ENCODE results near the gene SLC4A2. TPM values are rescaled to one million over a fixed set of nuclear protein-coding genes. Genes with fewer than 3 reads are reported as not detected.

SLC4A2 gene
- total RNA-seq, 2 experiments from 2014 or later, result 25.6 to 29.7 TPM

DNA sequence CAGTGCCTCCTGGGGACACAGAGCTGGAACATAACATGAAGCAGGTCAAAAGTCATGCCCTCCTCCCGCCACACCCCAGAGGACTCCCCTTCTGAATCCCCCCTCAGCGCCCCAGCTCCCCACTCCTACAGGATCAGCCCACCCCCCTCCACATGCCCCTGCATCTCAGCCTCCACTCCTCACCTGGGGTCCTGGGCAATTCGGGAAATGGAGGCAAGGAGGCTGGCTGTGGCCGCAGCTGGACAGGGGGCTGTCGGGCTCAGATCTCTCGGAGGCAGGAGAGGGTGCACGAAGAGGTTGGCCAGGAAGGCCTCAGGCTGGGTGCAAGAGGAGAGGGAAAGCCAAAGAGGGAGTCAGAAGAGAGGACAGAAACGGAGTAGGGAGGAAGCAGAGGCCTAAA, 42.9 kb upstream of the SLC4A2 start:
- H3K4me3 Mint-ChIP-seq, result no peak overlapping the region
- CTCF ChIA-PET, result interaction anchor here (0.8 to 4.3 kb wide), 5 partner anchors 8 to 118 kb away, joined by 3 to 32 read pairs (median 9); no protein-coding TSS in a partner anchor
- no peaks in the 10 kb centered on the region for H3K9me3 Mint-ChIP-seq
- H3K27me3 Mint-ChIP-seq (ENCODE audit: low read depth), result peaks cover 7% of the 10 kb centered on the region
- peaks cover 65% of the 10 kb centered on the region for H3K4me1 Mint-ChIP-seq (ENCODE audit: low read depth)
- no peak for DNase-seq
- intact Hi-C loops (cut with micrococcal nuclease), result loop anchor here (2.0 kb wide), 1 partner anchor 54 kb away; no protein-coding TSS in a partner anchor
- H3K27ac Mint-ChIP-seq, result no peak overlapping the region
- no peaks in the 10 kb centered on the region for H3K36me3 Mint-ChIP-seq (ENCODE audit: low read depth)

DNA sequence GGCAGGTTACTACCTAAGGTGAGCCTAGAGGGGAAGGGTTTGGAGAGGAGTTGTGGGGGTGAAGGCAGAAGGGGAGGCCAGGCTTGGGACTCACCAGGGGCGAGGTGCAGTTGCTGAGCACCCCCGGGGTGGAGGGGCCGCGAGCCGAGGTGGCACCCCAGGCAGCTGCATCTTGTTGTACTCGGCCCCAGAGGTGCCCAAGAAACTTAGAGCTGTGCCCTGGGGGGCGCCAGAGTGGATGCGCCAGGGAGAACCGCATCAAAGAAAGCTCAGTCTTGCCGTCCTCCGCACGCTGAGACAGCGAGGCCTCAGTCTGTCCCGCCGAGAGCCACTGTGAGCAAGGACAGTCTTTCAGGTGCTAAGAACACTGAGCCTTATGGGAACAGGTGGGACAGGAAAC, 42.4 kb upstream of the SLC4A2 start:
- Mint-ChIP-seq H3K27me3 (ENCODE audit: low read depth) (peaks cover 7% of the 10 kb centered on the region), H3K27ac (no peak overlapping the region), H3K4me1 (ENCODE audit: low read depth) (peaks cover 60% of the 10 kb centered on the region), H3K9me3 (no peaks in the 10 kb centered on the region), H3K36me3 (ENCODE audit: low read depth) (no peaks in the 10 kb centered on the region), H3K4me3 (no peak overlapping the region)
- intact Hi-C loops (cut with micrococcal nuclease), result loop anchor here (2.0 kb wide), 1 partner anchor 54 kb away; no protein-coding TSS in a partner anchor
- no peak for DNase-seq
- CTCF ChIA-PET, result interaction anchor here (0.8 to 4.3 kb wide), 6 partner anchors 9 to 119 kb away, joined by 3 to 32 read pairs (median 8); no protein-coding TSS in a partner anchor

- peaks cover 55% of the 10 kb centered on the region for H3K4me1 Mint-ChIP-seq (ENCODE audit: low read depth)
- no peaks in the 10 kb centered on the region for H3K36me3 Mint-ChIP-seq (ENCODE audit: low read depth)
- peak overlapping the region; percentile 72 for H3K4me3 Mint-ChIP-seq
- H3K27me3 Mint-ChIP-seq (ENCODE audit: low read depth), result peaks cover 7% of the 10 kb centered on the region
- H3K27ac Mint-ChIP-seq, result no peak overlapping the region
- CTCF ChIA-PET, result interaction anchor here (0.6 to 4.3 kb wide), 13 partner anchors 7 to 1870 kb away, joined by 3 to 32 read pairs (median 5); no protein-coding TSS in a partner anchor
- DNase-seq, result no peak
- intact Hi-C loops (cut with micrococcal nuclease), result loop anchor here (2.0 kb wide), 1 partner anchor 55 kb away; no protein-coding TSS in a partner anchor
- no peaks in the 10 kb centered on the region for H3K9me3 Mint-ChIP-seq
Observed at GRCh38 chr7:151017370-151017952, 41.9 kb upstream of the SLC4A2 start.

DNA sequence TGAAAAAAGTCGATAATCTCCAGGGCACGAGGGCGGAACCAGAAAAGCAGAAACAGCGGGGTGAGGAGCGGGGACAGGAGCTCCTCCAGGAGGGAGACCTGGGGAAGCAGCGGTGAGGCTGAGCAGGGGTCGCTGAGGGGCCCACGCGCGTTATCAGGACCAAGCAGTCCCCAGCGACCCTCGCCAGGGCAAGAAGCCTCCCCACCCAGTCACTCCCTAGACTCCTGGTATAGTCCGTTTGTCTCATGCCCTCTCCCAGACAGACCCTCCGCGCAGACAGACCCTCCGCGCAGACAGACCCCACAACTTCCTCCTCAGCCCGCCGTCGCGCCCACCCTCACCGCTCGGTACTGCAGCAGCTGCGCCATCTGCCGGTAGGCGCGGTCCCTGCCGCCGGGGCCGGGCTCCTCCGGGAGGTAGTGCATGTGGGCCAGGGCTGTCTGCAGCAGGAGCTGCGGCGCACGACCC, 41.4 kb upstream of the SLC4A2 start:
- Mint-ChIP-seq H3K4me1 (ENCODE audit: low read depth) (peaks cover 50% of the 10 kb centered on the region), H3K4me3 (peak overlapping the region; percentile 72), H3K27me3 (ENCODE audit: low read depth) (peaks cover 7% of the 10 kb centered on the region), H3K36me3 (ENCODE audit: low read depth) (no peaks in the 10 kb centered on the region), H3K27ac (no peak overlapping the region), H3K9me3 (no peaks in the 10 kb centered on the region)
- peak; percentile 82 for DNase-seq
- CTCF ChIA-PET, result interaction anchor here (0.6 to 4.3 kb wide), 21 partner anchors 8 to 1870 kb away, joined by 3 to 32 read pairs (median 5); partner anchors contain the start of gene ABCB8
- intact Hi-C loops (cut with micrococcal nuclease), result loop anchor here (1.0 to 2.0 kb wide), 4 partner anchors 44 to 120 kb away; partner anchors contain the start of gene FASTK

GRCh38 chr7:151018421-151019129, 40.8 kb upstream of the SLC4A2 start:
- no peak overlapping the region for H3K27ac Mint-ChIP-seq
- CTCF ChIA-PET, result interaction anchor here (0.6 to 4.3 kb wide), 24 partner anchors 8 to 1871 kb away, joined by 3 to 32 read pairs (median 4); partner anchors contain the start of gene ABCB8
- H3K4me1 Mint-ChIP-seq (ENCODE audit: low read depth), result peaks cover 46% of the 10 kb centered on the region

DNA sequence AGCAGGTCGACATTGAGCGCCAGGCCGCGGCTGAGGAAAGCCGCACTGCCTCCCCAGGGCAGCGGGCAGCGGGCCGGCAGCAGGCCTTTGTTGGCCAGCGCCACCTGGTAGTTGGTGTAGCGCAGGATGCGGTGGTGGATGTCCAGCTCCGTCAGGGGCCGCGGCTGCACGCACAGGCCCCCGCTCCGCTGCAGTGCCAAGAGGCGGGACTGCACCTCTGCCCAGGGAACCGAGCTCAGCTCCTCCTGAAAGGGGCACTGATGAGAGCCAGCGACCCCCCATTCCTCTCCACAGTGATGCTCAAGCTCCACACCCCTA, 40.3 kb upstream of the SLC4A2 start:
- peaks cover 41% of the 10 kb centered on the region for H3K4me1 Mint-ChIP-seq (ENCODE audit: low read depth)
- no peaks in the 10 kb centered on the region for H3K9me3 Mint-ChIP-seq
- DNase-seq, result no peak
- H3K4me3 Mint-ChIP-seq, result peak overlapping the region; percentile 5
- H3K36me3 Mint-ChIP-seq (ENCODE audit: low read depth), result no peaks in the 10 kb centered on the region
- H3K27ac Mint-ChIP-seq, result no peak overlapping the region
- H3K27me3 Mint-ChIP-seq (ENCODE audit: low read depth), result peaks cover 7% of the 10 kb centered on the region
- intact Hi-C loops (cut with micrococcal nuclease), result loop anchor here (2.0 kb wide), 1 partner anchor 62 kb away; the partner anchor contains the start of gene FASTK
- CTCF ChIA-PET, result interaction anchor here (0.9 to 4.3 kb wide), 21 partner anchors 8 to 262 kb away, joined by 3 to 32 read pairs (median 5); partner anchors contain the start of gene ABCB8

More at GRCh38 chr7:151018421-151019129, 40.8 kb upstream of the SLC4A2 start:
- intact Hi-C loops (cut with micrococcal nuclease), result loop anchor here (1.0 to 2.0 kb wide), 3 partner anchors 44 to 120 kb away; partner anchors contain the start of gene FASTK
- Mint-ChIP-seq H3K9me3 (no peaks in the 10 kb centered on the region), H3K27me3 (ENCODE audit: low read depth) (peaks cover 7% of the 10 kb centered on the region), H3K36me3 (ENCODE audit: low read depth) (no peaks in the 10 kb centered on the region), H3K4me3 (peak overlapping the region; percentile 72)
- DNase-seq, result peak; percentile 28

DNA sequence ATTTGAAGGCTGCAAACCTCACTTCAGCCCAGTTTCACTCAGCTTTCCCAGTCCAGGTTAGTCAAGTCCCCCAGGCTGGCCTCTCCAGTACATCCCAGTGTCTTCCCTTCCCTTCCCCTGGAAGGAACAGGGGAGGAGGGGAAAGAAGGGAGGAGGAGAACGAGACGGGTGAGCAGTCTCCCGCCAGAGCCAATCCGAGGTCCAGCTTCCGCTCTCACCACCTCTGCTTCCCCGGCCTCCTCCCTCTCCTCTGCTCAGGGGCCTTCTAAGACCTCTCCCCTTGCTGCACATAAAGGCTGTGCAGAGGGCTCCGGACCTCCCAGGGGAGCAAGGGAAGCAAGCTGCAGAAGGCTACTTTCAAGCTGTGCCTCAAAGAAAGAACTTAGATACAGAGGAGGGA, 39.2 kb upstream of the SLC4A2 start:
- Mint-ChIP-seq H3K4me1 (ENCODE audit: low read depth) (peaks cover 30% of the 10 kb centered on the region), H3K27ac (no peak overlapping the region), H3K36me3 (ENCODE audit: low read depth) (no peaks in the 10 kb centered on the region), H3K27me3 (ENCODE audit: low read depth) (peaks cover 7% of the 10 kb centered on the region), H3K4me3 (no peak overlapping the region), H3K9me3 (no peaks in the 10 kb centered on the region)
- CTCF ChIA-PET, result interaction anchor here (0.6 to 4.3 kb wide), 7 partner anchors 9 to 515 kb away, joined by 3 to 32 read pairs (median 5); no protein-coding TSS in a partner anchor
- intact Hi-C loops (cut with micrococcal nuclease), result no loop called here
- DNase-seq, result no peak

GRCh38 chr7:151023232-151023631, 36.2 kb upstream of the SLC4A2 start:
- Mint-ChIP-seq H3K4me1 (ENCODE audit: low read depth) (peaks cover 18% of the 10 kb centered on the region), H3K27me3 (ENCODE audit: low read depth) (peaks cover 6% of the 10 kb centered on the region), H3K36me3 (ENCODE audit: low read depth) (no peaks in the 10 kb centered on the region), H3K4me3 (no peak overlapping the region), H3K27ac (no peak overlapping the region), H3K9me3 (no peaks in the 10 kb centered on the region)
- intact Hi-C loops (cut with micrococcal nuclease), result no loop called here
- DNase-seq, result no peak
- CTCF ChIA-PET, result no interaction called here

GRCh38 chr7:151024435-151025056, 34.8 kb upstream of the SLC4A2 start, which contains the start of gene ATG9B:
TSS of gene ATG9B (minus strand) at chr7:151024494. CDS start at chr7:151024423, 71 bp downstream.
- no peak within 1 kb of the TSS for H3K27ac Mint-ChIP-seq
- intact Hi-C loops (cut with micrococcal nuclease), result no loop called here
- CTCF ChIA-PET, result interaction anchor here (0.9 kb wide), 1 partner anchor 16 kb away, joined by 3 read pairs; no protein-coding TSS in a partner anchor
- DNase-seq, result no peak
- H3K4me3 Mint-ChIP-seq, result no peak within 1 kb of the TSS
- peaks cover under 1% of the 10 kb centered on the region for H3K27me3 Mint-ChIP-seq (ENCODE audit: low read depth)
- no peaks in the 10 kb centered on the region for H3K9me3 Mint-ChIP-seq
- H3K36me3 Mint-ChIP-seq (ENCODE audit: low read depth), result peaks cover 2% of the 10 kb centered on the region
- H3K4me1 Mint-ChIP-seq (ENCODE audit: low read depth), result peaks cover 16% of the 10 kb centered on the region

DNA sequence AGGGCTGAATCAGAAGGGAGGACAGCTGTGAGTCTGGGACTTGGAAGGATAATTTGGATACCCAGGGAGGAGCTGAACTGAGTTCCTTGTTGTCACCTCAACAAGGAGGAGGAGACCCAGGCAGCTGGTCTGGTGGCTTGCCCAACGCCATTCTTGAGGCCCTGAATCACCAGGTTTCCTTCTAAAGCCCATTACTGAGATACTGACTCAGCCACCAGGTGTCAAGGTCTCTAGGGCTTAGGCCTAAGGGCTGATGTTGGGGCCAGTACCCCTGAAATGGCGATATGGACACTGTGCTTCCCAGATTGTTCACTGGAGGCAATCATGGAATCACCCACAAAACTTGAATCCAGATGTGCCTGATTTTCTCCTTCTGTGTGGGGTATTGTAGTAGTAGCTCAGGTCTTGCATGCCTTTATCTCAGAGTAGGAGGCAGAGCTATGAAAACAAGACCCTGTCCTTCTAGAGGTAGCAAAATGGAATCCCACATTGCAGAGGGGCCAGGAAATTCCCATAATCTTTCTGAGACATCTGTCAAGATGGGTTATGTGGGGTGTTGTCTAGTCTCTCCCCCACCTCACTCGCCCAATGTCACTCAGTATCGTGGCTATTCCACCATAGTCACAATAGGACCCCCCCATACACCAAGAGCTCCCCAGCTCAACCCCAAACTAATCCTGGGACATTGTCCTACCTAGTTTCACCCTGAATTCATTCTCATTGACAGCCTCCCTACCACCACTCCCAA, 33.3 kb upstream of the SLC4A2 start:
- DNase-seq, result no peak
- Mint-ChIP-seq H3K9me3 (no peaks in the 10 kb centered on the region), H3K4me1 (ENCODE audit: low read depth) (peaks cover 20% of the 10 kb centered on the region), H3K36me3 (ENCODE audit: low read depth) (peaks cover 5% of the 10 kb centered on the region), H3K4me3 (no peak overlapping the region), H3K27ac (no peak overlapping the region), H3K27me3 (ENCODE audit: low read depth) (no peaks in the 10 kb centered on the region)
- CTCF ChIA-PET, result interaction anchor here (1.3 to 1.5 kb wide), 2 partner anchors 8 to 9 kb away, joined by 3 read pairs; no protein-coding TSS in a partner anchor
- intact Hi-C loops (cut with micrococcal nuclease), result no loop called here

Data from activated naive CD4-positive, alpha-beta T cell treated with anti-CD3 and anti-CD28 coated beads for 36 hours (primary cell).